ENCODE results near the gene HEATR3.

Gene HEATR3

DNA sequence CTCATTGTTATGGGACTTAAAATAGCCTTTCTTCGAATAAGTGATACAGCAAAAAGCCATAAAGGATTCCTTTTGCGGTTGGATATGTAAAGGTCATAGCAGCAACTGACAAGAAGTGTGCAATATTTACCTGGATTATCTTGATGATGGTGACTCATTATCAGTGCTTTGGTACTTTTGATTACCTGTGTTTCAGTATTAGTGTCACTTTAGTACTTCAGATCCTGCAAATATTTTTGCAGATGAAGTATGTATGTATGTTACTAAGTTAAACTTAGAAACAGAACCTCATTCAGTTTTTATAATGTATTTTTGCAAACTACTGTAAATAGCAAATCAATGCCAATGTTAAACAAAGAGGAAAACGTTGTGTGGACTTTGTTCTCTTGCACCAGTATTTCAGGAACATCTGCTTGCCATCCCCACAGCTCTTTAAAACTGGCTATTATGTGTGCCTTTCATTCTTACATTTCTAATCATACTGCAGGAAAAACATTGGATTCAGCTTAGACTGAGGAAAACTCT, 30.2 kb upstream of the HEATR3 start:
- H3K9ac ChIP-seq (ENCODE audit: low read length) = no peak overlapping the region
- no peak overlapping the region for H3K18ac ChIP-seq (ENCODE audit: low read length)
- no peaks in the 10 kb centered on the region for H3K79me2 ChIP-seq (ENCODE audit: control insufficient read depth, insufficient read depth, low read length, poor library complexity)
- WGBS (ENCODE audit: extremely low coverage, insufficient coverage, insufficient read length) = no CpG with 5 or more reads among the region's 3 CpGs
- H3K4me2 ChIP-seq (ENCODE audit: low read length) = no peak overlapping the region
- no peak overlapping the region for H4K91ac ChIP-seq (ENCODE audit: low read depth, low read length)
- H2AFZ ChIP-seq (ENCODE audit: insufficient read depth, low read length, poor library complexity) = no peak overlapping the region
- H3K27me3 ChIP-seq (ENCODE audit: insufficient read depth, low read length) = no peaks in the 10 kb centered on the region
- H2BK12ac ChIP-seq (ENCODE audit: low read length) = no peak overlapping the region
- no peak overlapping the region for H2AK5ac ChIP-seq (ENCODE audit: low read length)
- peaks cover 8 to 10% of the 10 kb centered on the region in 2 experiments for H3K36me3 ChIP-seq (ENCODE audit: control insufficient read depth in 1 of 2, insufficient read depth in 2 of 2, low read length in 2 of 2)
- H4K8ac ChIP-seq (ENCODE audit: low read depth, low read length) = no peak overlapping the region
- no peak overlapping the region for H3K4me3 ChIP-seq (ENCODE audit: low read depth, low read length)
- H3K23ac ChIP-seq (ENCODE audit: low read length) = no peak overlapping the region
- H2BK5ac ChIP-seq (ENCODE audit: low read depth, low read length, poor library complexity) = no peak overlapping the region
- H3K79me1 ChIP-seq (ENCODE audit: low read length) = no peaks in the 10 kb centered on the region
- no peak overlapping the region for H3K14ac ChIP-seq (ENCODE audit: low read length)
- no peak overlapping the region for H3K27ac ChIP-seq (ENCODE audit: low read depth, low read length)
- no peak overlapping the region for H2BK120ac ChIP-seq (ENCODE audit: insufficient read depth, low read length, poor library complexity)
- no peak overlapping the region for H4K12ac ChIP-seq (ENCODE audit: low read depth, low read length)
- no peaks in the 10 kb centered on the region for H3K9me3 ChIP-seq (ENCODE audit: insufficient read depth, low read depth, low read length)
- no peak overlapping the region for H3K4ac ChIP-seq (ENCODE audit: low read depth, low read length)
- H3K4me1 ChIP-seq (ENCODE audit: control insufficient read depth in 1 of 2, insufficient read depth in 2 of 2, low read length in 2 of 2) = peaks cover 0 to 2% of the 10 kb centered on the region in 2 experiments
- DNase-seq = no peak

DNA sequence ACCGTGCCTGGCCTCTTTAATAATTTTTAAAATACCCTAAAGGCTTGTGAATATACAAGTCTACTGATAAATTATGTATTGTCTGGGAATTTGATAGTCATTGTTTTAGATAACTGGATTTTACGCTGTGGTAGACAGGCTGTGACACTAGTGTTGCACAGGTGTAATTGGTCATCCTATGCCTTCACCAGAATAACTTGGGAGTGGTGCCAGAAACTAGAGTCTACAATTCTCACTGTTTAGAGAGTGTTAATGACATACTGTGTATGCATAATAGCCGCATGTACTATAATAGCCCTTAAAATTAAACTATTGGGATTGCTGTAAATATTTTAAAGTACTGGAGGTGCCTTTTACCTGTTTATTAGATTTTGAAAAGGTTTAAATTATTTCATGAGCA, 29.3 kb upstream of the HEATR3 start:
- no peak overlapping the region for H3K4ac ChIP-seq (ENCODE audit: low read depth, low read length)
- H3K79me2 ChIP-seq (ENCODE audit: control insufficient read depth, insufficient read depth, low read length, poor library complexity) = no peaks in the 10 kb centered on the region
- no peak overlapping the region for H2AK5ac ChIP-seq (ENCODE audit: low read length)
- H3K23ac ChIP-seq (ENCODE audit: low read length) = no peak overlapping the region
- H3K4me1 ChIP-seq (ENCODE audit: control insufficient read depth in 1 of 2, insufficient read depth in 2 of 2, low read length in 2 of 2) = peaks cover 0 to 2% of the 10 kb centered on the region in 2 experiments
- H3K36me3 ChIP-seq (ENCODE audit: control insufficient read depth in 1 of 2, insufficient read depth in 2 of 2, low read length in 2 of 2) = peaks cover 8 to 10% of the 10 kb centered on the region in 2 experiments
- no peak overlapping the region for H3K14ac ChIP-seq (ENCODE audit: low read length)
- no peak overlapping the region for H2BK12ac ChIP-seq (ENCODE audit: low read length)
- no peak overlapping the region for H3K27ac ChIP-seq (ENCODE audit: low read depth, low read length)
- H4K8ac ChIP-seq (ENCODE audit: low read depth, low read length) = no peak overlapping the region
- no peak overlapping the region for H2BK120ac ChIP-seq (ENCODE audit: insufficient read depth, low read length, poor library complexity)
- no peak overlapping the region for H3K4me2 ChIP-seq (ENCODE audit: low read length)
- H4K91ac ChIP-seq (ENCODE audit: low read depth, low read length) = no peak overlapping the region
- no peak for DNase-seq
- no peak overlapping the region for H3K18ac ChIP-seq (ENCODE audit: low read length)
- no CpG with 5 or more reads among the region's 3 CpGs for WGBS (ENCODE audit: extremely low coverage, insufficient coverage, insufficient read length)
- H3K27me3 ChIP-seq (ENCODE audit: insufficient read depth, low read length) = no peaks in the 10 kb centered on the region
- no peak overlapping the region for H2BK5ac ChIP-seq (ENCODE audit: low read depth, low read length, poor library complexity)
- H2AFZ ChIP-seq (ENCODE audit: insufficient read depth, low read length, poor library complexity) = no peak overlapping the region
- H4K12ac ChIP-seq (ENCODE audit: low read depth, low read length) = no peak overlapping the region
- H3K4me3 ChIP-seq (ENCODE audit: low read depth, low read length) = no peak overlapping the region
- no peaks in the 10 kb centered on the region for H3K79me1 ChIP-seq (ENCODE audit: low read length)
- H3K9ac ChIP-seq (ENCODE audit: low read length) = no peak overlapping the region
- no peaks in the 10 kb centered on the region for H3K9me3 ChIP-seq (ENCODE audit: insufficient read depth, low read depth, low read length)

DNA sequence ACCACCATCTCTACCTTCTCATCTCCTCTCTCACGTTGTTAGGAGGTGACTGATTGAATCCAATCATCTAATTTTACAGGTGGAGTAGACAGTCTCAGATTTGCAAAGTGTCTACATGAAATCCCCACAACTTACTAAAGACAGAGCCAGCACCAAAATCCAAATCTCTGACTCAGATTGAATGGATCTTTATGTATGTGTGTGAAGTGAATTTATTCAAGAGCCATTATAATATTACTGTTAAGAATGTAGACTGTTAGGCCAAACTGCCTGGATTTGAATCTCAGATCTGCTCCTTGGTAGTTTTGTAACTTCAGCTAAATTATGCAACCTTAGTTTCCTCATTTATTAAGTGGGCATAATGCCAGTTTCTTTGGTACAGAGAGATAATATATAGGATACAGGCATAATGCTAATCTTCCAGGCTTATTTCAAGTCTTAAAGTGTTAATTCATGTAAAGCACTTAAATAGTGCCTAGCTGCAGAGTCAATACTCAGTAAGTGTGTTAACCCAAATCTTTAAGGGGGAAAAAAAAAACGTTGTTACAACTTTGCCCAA, 28.0 kb upstream of the HEATR3 start:
- no CpG with 5 or more reads among the region's 2 CpGs for WGBS (ENCODE audit: extremely low coverage, insufficient coverage, insufficient read length)
- H4K8ac ChIP-seq (ENCODE audit: low read depth, low read length) = no peak overlapping the region
- H3K27ac ChIP-seq (ENCODE audit: low read depth, low read length) = no peak overlapping the region

DNA sequence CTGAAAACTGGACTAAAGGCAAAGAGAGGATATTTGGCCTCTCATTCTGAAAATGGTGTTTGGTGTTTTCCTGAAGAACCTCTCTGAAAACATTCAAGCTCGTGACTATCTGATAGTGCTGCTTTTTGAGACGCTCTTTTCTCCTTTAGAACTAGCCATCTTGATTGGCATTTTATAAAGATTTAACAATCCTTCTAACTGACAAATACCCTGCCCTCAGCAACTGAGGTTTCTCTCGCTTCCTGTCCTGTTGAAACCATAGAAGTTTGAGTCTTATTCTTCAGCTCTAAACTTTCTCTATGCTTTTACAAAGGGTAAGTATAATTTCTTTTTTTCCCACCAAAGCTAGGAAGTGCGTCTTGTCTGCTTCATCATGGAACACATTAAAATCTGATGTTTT, 27.5 kb upstream of the HEATR3 start:
- Histone ChIP-seq H3K18ac (ENCODE audit: low read length) (no peak overlapping the region), H3K14ac (ENCODE audit: low read length) (no peak overlapping the region), H3K79me1 (ENCODE audit: low read length) (no peaks in the 10 kb centered on the region), H2BK12ac (ENCODE audit: low read length) (no peak overlapping the region), H3K4me3 (ENCODE audit: low read depth, low read length) (no peak overlapping the region), H3K9me3 (ENCODE audit: insufficient read depth, low read depth, low read length) (no peaks in the 10 kb centered on the region), H2BK120ac (ENCODE audit: insufficient read depth, low read length, poor library complexity) (no peak overlapping the region), H3K4me1 (ENCODE audit: control insufficient read depth in 1 of 2, insufficient read depth in 2 of 2, low read length in 2 of 2) (peaks cover 0 to 2% of the 10 kb centered on the region in 2 experiments), H3K27ac (ENCODE audit: low read depth, low read length) (no peak overlapping the region), H3K23ac (ENCODE audit: low read length) (no peak overlapping the region), H2AK5ac (ENCODE audit: low read length) (no peak overlapping the region), H3K36me3 (ENCODE audit: control insufficient read depth in 1 of 2, insufficient read depth in 2 of 2, low read length in 2 of 2) (peaks cover 8% of the 10 kb centered on the region in 2 experiments), H2BK5ac (ENCODE audit: low read depth, low read length, poor library complexity) (no peak overlapping the region), H4K8ac (ENCODE audit: low read depth, low read length) (no peak overlapping the region), H3K4ac (ENCODE audit: low read depth, low read length) (no peak overlapping the region), H3K27me3 (ENCODE audit: insufficient read depth, low read length) (no peaks in the 10 kb centered on the region), H4K91ac (ENCODE audit: low read depth, low read length) (no peak overlapping the region), H3K79me2 (ENCODE audit: control insufficient read depth, insufficient read depth, low read length, poor library complexity) (no peaks in the 10 kb centered on the region), H3K4me2 (ENCODE audit: low read length) (no peak overlapping the region), H4K12ac (ENCODE audit: low read depth, low read length) (no peak overlapping the region), H2AFZ (ENCODE audit: insufficient read depth, low read length, poor library complexity) (no peak overlapping the region), H3K9ac (ENCODE audit: low read length) (no peak overlapping the region)
- no peak for DNase-seq
- no CpG with 5 or more reads among the region's 4 CpGs for WGBS (ENCODE audit: extremely low coverage, insufficient coverage, insufficient read length)

More for the DNA sequence above, 28.0 kb upstream of the HEATR3 start:
- Histone ChIP-seq H3K79me2 (ENCODE audit: control insufficient read depth, insufficient read depth, low read length, poor library complexity) (no peaks in the 10 kb centered on the region), H2BK5ac (ENCODE audit: low read depth, low read length, poor library complexity) (no peak overlapping the region), H3K9ac (ENCODE audit: low read length) (no peak overlapping the region), H3K4me2 (ENCODE audit: low read length) (no peak overlapping the region), H2BK120ac (ENCODE audit: insufficient read depth, low read length, poor library complexity) (no peak overlapping the region), H3K27me3 (ENCODE audit: insufficient read depth, low read length) (no peaks in the 10 kb centered on the region), H2AFZ (ENCODE audit: insufficient read depth, low read length, poor library complexity) (no peak overlapping the region), H3K4ac (ENCODE audit: low read depth, low read length) (no peak overlapping the region), H3K36me3 (ENCODE audit: control insufficient read depth in 1 of 2, insufficient read depth in 2 of 2, low read length in 2 of 2) (peaks cover 8% of the 10 kb centered on the region in 2 experiments), H3K79me1 (ENCODE audit: low read length) (no peaks in the 10 kb centered on the region), H3K23ac (ENCODE audit: low read length) (no peak overlapping the region), H2BK12ac (ENCODE audit: low read length) (no peak overlapping the region), H3K18ac (ENCODE audit: low read length) (no peak overlapping the region), H3K4me3 (ENCODE audit: low read depth, low read length) (no peak overlapping the region), H2AK5ac (ENCODE audit: low read length) (no peak overlapping the region), H3K14ac (ENCODE audit: low read length) (no peak overlapping the region), H3K9me3 (ENCODE audit: insufficient read depth, low read depth, low read length) (no peaks in the 10 kb centered on the region), H4K12ac (ENCODE audit: low read depth, low read length) (no peak overlapping the region), H4K91ac (ENCODE audit: low read depth, low read length) (no peak overlapping the region), H3K4me1 (ENCODE audit: control insufficient read depth in 1 of 2, insufficient read depth in 2 of 2, low read length in 2 of 2) (peaks cover 0 to 2% of the 10 kb centered on the region in 2 experiments)
- DNase-seq = peak in 1 of 2 donors; percentile 20
